ENCODE data around the gene EIF4E1B.
A peak's percentile ranks its signal among the peaks of the same experiment; 100 is the strongest.

The EIF4E1B gene

GRCh38 chr5:176628406-176629228 is 1.9 kb upstream of the EIF4E1B start:
- DNase-seq: no peak

GRCh38 chr5:176629317-176629852 is 1.1 kb upstream of the EIF4E1B start:
- no peak for DNase-seq

- no peak for DNase-seq
These were observed 277 bp downstream of the EIF4E1B start for GRCh38 chr5:176630681-176631222.

- no peak for DNase-seq
These were observed 1.1 kb downstream of the EIF4E1B start for GRCh38 chr5:176631383-176632200.

GRCh38 chr5:176632745-176633144 is 2.3 kb downstream of the EIF4E1B start:
- DNase-seq: no peak

- DNase-seq: no peak
These were observed 3.1 kb downstream of the EIF4E1B start for GRCh38 chr5:176633598-176633997.

GRCh38 chr5:176636426-176636825 is 6.0 kb downstream of the EIF4E1B start:
- no peak for DNase-seq

GRCh38 chr5:176637556-176637955 is 7.1 kb downstream of the EIF4E1B start:
- no peak for DNase-seq

GRCh38 chr5:176638437-176638836 is 8.0 kb downstream of the EIF4E1B start:
- DNase-seq: no peak

GRCh38 chr5:176639208-176639607 is 8.7 kb downstream of the EIF4E1B start:
- DNase-seq: no peak

GRCh38 chr5:176639981-176640380 is 9.5 kb downstream of the EIF4E1B start:
- no peak for DNase-seq

- no peak for DNase-seq
These were observed 10.1 kb downstream of the EIF4E1B start for GRCh38 chr5:176640616-176641015.

GRCh38 chr5:176642675-176643490 is 12.4 kb downstream of the EIF4E1B start:
- no peak for DNase-seq

- no peak for DNase-seq
These were observed 13.2 kb downstream of the EIF4E1B start for GRCh38 chr5:176643491-176644219.

GRCh38 chr5:176644294-176644693 is 13.8 kb downstream of the EIF4E1B start:
- DNase-seq: no peak

- DNase-seq: no peak
These were observed 14.6 kb downstream of the EIF4E1B start for GRCh38 chr5:176644878-176645670.

- no peak for DNase-seq
These were observed 15.7 kb downstream of the EIF4E1B start for GRCh38 chr5:176646049-176646706.

GRCh38 chr5:176646707-176647029 is 16.2 kb downstream of the EIF4E1B start:
- no peak for DNase-seq

GRCh38 chr5:176647030-176647842 is 16.8 kb downstream of the EIF4E1B start, which contains the start of gene TSPAN17:
Gene TSPAN17, plus strand, starts transcription at chr5:176647484. Its CDS starts 132 bp downstream, at chr5:176647616.
- DNase-seq: peak; percentile 99

Data from CD4-positive, alpha-beta T cell treated with Interleukin-15 for 1 hour (primary cell).